Stimulated activated CD8-positive, alpha-beta memory T cell treated with anti-CD3 and anti-CD28 coated beads, Interleukin-7, amount 100 ng/mL, for 4 hours (primary cell): ENCODE measurements around the gene SLFN5.
"Not testable (repeated sequence)": the region's sequence is repeated elsewhere in the genome, so short reads cannot be mapped to it uniquely, and the experiment has no call there.

ENCODE experiments used
- DNase-seq, 2 donors: peaks; one replicate each; pipeline ENCODE4 v3.0.0-alpha.2; 2020; ENCODE audit warnings: low read depth in 2 of 2

SLFN5 gene

DNA sequence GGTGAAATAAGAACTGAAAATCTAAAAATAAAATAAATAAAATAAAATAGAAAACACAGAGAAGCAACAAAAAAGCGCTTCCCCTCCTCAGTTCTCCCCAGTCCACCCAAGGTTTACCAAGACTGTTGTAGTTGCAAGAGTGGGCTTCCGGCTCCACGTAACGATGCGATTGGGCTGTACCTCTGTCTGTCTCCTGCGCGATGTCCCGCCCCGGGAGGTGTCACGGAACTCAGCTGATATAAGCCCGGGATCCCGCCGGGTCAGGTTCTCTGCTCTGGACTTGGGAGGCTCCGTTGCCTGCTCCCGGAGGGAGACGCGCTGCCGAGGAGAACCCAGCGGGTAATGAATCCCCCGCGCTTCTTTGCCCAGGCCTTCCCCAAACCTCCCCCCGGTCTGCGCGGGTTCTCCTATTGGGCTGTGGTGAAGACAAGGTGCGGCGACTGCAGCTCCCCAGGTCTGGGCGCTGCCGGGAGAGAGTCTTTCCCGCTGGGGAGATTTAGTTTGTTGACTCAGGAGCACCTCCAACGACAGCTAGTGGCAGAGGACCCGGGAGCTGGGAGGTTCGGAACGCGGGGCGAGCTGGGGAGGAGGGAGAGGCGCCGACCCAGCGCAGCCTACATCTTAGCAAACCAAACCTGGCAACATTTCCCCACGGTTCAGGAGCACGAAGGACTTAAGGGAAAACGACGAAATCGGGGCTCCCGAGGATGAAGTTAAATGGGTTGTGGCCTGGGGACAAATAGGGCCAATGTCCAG, at the start of gene SLFN5:
Gene SLFN5 (plus strand): TSS at position 268 of the 756 bp plus-strand sequence. CDS start 15,619 bp downstream, outside the sequence.
- DNase-seq: peak; percentile 85 to 90

DNA sequence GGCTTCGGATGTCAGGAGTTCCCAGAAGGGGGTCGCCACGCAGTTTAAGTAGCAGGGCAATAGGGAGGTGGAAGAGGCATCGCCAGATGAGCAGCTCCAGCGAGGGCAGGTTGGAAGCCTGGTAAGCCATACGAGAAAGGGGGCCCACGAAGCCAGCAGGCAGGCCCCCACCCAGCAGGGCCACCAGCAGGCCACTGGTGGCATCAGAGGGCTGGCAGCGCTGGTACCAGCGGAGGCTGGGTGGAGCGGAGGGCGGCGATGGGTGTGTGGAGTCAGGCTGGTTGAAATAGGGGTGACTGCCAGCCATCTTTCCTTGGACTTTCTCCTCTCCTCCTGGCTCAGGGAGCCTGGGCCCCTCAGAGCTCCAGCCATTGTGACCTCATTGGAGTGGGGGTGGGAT, 48.9 kb upstream of the SLFN5 start, which contains the start of gene SLC35G3:
Gene SLC35G3 (minus strand): TSS at position 393 of the 400 bp plus-strand sequence. CDS start 86 bp downstream, at position 307.
- not testable (repeated sequence) for DNase-seq

DNA sequence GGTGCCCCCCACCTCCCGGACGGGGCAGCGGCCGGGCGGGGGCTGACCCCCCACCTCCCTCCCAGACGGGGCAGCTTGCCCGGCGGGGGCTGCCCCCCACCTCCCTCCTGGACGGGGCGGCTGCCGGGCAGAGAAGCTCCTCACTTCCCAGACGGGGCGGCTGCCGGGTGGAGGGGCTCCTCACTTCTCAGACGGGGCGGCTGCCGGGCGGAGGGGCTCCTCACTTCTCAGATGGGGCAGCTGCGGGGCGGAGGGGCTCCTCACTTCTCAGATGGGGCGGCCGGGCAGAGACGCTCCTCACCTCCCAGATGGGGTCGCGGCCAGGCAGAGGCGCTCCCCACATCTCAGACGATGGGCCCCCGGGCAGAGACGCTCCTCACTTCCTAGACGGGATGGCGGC, 47.8 kb upstream of the SLFN5 start:
- DNase-seq: not testable (repeated sequence)

DNA sequence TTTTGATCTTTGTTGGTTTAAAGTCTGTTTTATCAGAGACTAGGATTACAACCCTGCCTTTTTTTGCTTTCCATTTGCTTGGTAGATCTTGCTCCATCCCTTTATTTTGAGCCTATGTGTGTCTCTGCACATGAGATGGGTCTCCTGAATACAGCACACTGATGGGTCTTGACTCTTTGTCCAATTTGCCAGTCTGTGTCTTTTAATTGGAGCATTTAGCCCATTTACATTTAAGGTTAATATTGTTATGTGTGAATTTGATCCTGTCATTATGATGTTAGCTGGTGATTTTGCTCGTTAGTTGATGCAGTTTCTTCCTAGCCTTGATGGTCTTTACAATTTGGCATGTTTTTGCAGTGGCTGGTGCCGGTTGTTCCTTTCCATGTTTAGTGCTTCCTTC, 40.3 kb upstream of the SLFN5 start:
- not testable (repeated sequence) for DNase-seq

DNA sequence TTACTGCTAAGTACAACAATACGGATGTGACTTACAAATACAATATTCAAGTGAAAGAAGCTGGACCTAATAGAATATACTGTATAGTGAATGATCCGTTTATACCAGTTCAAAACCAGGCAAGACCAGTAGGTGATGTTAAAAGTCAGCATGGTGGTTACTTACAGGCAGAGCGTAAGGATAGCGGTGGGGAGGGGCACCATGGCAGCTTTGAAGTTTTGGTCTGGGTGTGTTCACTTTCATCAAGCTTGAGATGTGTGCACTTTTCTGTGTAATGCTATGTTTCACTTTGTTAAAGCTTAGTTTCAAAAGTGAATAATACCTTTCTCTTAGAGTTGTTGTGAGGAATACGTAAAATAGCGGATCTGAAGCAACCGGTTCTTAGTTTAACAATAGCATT, 32.1 kb upstream of the SLFN5 start:
- DNase-seq: no peak

DNA sequence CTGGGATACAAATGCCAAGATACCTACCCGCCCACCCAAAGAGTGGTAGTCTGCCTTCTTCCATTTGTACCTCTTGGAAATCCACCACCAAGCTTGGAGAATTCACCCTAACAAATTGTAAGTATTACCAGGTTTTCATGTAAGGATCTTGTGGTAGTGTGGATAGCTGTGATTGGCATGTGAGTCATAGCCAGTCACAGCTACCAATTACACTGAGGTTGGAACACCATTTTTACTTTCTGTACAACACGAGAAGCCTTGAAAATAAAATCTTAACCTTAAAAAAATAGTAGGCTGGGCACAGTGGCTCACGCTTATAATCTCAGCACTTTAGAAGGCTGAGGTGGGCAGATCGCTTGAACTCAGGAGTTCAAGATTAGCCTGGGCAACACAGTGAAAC, 30.2 kb upstream of the SLFN5 start:
- DNase-seq: no peak

DNA sequence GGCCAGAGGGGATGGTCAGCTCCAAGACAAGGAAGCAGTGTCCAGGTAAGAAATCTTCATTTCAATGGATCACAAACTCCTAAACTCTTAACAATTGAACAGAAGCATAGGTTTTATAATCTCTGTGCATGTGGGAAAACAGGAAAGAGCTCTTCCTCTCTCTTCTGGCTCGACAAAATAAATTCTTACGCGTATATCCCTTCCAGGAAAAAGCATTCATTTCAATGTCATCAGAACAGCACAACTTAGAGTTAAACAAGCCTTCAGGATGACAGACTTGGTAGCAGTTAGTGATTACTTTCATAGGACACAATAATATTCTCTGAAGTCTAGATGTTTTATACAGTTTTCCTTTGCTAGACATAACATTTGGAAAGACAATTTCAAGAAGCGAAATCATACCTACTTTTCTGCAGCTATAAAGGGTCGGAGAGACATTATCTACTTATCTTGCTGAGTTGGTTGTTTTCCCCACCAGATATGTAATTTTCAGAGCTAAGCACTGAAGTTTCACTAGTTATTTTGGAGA, 29.4 kb upstream of the SLFN5 start:
- no peak for DNase-seq

DNA sequence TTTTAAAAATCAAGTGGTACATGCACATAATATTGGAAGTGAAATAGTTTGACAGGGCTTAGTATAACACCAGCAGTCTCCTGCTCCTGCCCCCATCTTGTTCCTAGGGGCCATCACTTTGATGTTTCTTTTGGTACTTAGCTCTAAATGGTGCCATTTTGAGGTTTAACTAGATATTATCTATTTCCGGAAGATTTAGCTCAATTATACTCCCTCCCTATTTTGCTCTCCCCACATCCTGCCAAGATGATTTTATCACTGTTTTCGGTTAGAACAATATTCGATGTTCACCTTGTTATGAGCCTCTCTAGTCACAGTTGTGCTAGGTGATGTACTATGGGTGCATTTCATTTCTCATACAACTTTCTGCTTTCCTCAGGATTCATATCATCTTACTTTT, 28.7 kb upstream of the SLFN5 start:
- peak in 1 of 2 donors; percentile 17 for DNase-seq

DNA sequence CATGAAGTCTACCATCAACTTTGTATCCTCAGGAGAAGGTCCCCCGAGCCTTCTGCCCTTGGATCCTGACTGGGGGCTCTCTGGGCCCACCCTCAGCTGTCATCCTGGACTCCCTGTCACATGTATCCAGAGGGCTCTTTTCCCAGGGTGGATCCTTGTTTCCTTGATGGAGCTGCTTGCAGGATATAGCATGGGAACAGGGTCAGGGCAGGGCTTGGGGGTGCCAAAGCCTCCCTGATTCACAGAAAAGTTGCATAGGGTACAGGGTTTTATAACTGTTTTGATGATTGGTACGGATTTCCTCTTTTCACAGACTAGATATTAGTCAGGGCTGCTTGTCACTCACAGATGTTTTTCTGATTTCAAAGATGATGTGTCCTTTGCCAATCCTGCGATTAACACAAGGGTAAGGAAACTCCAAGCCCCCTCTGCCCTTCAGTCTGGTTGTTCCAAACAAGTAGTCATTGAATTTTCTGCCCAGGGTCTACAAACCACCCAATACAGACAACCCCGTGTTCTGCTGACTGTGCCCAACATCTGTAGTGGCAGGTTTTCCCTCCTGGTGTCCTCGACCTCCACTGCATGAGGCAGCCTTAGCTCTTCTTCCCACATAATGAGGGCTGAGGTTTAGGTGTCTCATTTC, 28.1 kb upstream of the SLFN5 start:
- no peak for DNase-seq

DNA sequence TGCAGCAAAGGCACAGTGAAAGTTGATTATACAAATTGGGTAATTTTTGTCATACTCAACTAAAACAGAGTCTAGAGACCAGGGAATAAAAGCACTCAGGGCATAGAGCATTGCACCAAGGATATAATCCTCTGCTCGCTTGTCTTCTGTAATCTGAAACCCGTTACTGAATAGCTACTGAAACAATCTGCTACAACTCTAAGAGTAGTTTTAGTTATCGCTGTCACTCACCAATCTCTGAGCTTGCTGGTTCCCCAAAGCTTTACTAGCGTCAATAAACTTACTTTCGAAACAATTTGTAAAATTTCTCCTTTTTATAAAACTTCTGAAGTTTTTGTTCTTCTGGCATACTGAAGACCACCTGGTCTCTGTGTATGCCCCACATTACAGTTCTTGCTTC, 25.8 kb upstream of the SLFN5 start:
- no peak for DNase-seq

DNA sequence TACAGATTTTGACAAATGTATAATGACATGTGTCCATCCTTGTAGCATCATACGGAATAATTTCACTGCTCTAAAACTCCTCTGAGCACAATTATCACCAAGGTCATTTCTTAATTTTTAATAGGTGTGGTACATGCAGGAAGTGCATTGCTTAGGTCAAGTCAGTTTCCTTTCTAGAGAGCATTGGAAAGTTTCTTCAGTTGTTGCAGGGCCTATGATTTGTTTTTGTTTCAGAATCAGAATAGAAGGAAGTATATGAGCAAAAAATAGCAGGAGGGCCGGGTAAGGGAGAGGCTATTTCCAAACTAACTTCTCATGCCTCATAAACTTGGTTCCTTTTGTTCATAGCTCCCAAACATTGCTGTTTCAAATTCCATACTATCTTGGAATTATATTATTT, 24.0 kb upstream of the SLFN5 start:
- DNase-seq: no peak

DNA sequence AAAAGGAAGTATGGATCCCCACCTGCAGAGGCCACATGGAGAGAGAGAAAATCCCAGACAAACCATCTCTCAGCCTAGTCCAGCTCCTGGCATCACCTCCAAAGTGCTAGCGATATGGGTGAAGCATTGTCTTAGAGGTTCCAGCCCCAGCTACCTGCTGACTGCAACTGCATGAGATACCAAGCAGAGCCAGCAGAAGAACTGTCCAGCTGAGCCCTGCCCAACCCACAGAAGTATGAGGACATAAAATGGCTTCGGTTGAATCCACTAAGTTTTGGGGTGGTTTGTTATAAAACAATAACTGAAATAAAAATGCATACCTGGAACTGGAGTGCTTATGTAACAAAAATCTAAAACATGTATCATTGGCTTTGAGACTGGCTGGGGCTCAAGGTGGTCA, 20.4 kb upstream of the SLFN5 start:
- no peak for DNase-seq

DNA sequence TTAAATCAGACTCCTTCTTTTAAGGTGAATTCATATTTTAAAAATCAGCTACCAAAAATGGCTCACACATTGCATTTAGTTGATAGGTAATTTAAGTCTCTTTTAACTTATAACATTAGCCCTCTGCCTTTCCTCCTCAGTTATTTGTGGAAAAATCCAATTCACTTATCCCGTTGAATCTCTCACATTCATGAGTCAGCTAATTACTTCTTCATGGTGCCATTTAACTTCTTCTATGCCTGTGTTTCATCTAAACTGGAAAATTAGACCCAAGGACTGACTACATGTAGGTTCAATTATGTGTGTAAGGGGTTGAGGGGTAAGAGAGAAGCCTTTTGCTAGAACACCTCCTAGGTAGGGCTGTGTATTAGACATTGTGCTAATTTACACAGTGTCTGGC, 18.4 kb upstream of the SLFN5 start:
- DNase-seq: no peak

DNA sequence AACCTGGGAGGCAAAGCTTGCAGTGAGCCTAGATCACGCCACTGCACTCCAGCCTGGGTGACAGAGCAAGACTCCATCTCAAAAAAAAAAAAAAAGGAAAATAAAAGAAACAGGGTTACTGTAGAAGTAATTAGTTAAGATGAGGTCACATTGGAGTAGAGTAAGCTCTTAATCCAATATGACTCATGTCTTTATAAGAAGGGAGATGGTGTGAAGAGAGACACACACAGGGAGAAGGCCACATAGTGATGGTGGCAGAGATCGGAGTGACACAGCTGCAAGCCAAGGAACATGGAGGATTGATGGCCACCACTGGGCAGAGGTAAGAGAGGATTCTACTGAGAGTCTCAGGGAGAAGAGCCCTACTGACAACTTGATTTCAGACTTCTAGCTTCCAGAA, 15.3 kb upstream of the SLFN5 start:
- DNase-seq: no peak

DNA sequence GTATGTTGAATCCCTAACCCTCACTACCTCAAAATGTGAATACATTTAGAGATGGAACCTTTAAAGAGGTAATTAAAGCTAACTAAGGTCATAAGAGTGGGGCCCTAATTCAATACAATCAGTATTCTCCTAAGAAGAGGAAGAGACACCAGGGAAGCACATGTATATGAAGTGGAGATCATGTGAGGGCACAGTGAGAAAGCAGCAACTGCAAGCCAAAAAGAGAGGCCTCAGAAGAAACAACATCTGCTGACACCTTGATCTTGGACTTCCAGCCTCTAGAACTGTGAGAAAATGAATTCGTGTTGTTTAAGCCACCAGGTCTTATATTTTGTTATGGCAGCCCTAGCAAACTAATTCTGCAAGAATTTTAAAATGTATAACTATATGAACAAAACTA, 13.2 kb upstream of the SLFN5 start:
- DNase-seq: no peak

DNA sequence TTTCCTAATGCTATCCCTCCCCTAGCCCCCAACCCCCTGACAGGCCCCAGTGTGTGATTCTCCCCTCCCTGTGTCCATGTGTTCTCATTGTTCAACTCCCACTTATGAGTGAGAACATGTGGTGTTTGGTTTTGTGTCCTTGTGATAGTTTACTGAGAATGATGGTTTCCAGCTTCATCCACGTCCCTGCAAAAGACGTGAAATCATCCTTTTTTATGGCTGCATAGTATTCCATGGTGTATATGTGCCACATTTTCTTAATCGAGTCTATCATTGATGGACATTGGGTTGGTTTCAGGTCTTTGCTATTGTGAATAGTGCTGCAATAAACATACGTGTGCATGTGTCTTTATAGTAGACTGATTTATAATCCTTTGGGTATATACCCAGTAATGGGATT, 8.6 kb upstream of the SLFN5 start:
- not testable (repeated sequence) for DNase-seq

DNA sequence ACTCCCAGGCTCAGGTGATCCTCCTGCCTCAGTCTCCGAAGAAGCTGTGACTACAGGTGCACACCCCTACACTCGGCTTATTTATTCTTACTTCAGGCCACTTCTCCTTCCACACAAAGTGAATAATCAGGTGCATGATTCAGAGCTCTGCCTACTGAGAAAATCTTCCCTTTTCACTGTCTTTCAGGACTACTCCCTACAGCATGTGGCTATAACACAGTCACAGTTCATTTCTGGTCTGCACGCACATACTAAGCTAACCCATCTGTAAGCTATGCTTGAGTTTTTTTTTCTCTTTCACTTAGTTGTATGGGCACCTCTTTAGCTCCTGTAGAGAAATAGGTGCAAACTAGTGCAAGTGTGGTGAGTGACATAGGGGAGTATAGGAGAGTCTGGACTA, 7.6 kb upstream of the SLFN5 start:
- no peak for DNase-seq

DNA sequence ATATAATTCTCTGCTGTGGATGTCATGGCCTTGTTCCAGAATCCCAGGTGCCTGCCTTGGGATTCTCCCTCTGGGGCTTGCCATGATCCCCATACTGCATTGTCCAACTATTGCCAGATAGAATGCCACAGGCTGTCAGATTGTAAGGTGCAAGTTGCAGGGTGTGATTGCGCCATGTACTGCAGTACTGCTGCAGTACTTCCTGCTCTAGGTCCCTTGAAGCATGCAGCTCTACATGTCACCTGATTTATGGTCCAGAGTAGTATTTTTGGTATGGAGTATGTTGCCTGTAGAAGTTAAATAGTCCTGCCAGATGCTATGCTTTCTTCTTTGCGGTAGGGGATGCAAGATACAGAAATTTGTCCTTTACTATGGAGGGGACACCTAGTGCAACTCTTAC, 7.0 kb upstream of the SLFN5 start:
- no peak for DNase-seq

DNA sequence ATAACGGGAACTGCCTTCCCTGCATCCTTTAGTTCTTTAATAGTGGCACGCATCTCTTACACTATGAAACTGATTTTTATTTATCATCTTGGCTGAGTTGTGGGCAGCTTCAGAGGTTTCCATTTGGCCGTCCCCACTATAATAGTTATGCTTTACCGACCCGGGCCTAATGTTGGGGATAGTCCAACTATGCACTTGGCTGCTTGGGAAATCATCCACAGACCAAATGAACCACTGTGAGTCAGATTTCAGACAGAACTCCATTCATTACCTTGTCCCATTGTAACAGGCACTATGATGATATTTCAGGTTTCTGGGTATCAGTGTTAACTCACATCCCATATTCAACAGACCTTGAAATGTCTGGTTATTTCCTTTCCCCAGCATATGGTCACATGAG, 6.1 kb upstream of the SLFN5 start:
- DNase-seq: no peak

DNA sequence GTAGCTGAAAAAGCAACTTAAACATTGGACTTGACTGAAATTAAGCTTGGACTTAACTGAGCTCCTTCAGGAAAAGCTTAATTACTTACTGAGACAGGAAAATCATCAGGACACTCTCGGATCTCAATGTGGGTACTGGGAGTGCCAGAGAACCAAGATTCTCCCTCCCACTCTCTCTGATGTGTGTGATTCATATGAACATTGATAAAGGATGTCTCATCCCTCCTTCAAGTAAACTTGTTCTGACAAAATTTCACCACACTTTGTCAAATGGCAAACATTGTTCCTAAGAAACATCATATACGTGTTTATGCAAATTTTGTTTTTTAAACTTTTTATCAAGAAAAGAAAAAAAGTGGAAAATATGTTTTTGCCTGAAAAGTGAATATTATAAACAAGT, 4.1 kb upstream of the SLFN5 start:
- no peak for DNase-seq

DNA sequence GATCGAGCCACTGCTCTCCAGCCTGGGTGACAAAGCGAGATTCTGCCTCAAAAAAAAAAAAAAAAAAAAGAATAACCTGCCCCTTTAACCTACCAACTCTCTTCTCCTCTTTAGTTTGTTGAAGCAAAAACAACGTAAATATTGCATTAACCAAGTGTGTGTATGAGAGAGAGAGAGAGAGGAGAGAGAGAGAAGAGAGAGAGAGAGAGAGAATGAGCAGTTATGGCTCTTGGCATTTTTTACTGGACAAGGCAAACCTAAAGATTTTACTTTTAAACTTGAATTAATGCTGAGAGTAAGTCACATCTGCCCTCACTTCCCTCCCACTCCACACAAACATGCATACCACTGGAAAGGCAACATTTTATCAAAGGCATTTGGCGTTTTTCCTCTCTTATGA, 3.0 kb upstream of the SLFN5 start:
- DNase-seq: no peak

DNA sequence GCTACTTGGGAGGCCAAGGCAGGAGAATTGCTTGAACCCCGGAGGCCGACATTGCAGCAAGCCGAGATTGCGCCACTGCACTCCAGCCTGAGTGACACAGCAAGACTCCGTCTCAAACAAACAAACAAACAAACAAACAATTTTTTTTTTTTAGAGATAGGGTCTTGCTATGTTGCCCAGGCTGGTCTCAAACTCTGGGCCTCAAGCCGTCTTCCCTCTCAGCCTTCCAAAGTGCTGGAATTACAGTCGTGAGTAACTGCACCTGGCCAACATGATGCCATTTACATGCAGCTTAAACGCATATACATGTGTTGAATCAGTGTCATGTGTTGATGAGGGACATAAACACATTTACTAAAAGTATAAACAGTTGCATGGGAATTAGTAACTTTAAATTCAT, 2.0 kb upstream of the SLFN5 start:
- no peak for DNase-seq

DNA sequence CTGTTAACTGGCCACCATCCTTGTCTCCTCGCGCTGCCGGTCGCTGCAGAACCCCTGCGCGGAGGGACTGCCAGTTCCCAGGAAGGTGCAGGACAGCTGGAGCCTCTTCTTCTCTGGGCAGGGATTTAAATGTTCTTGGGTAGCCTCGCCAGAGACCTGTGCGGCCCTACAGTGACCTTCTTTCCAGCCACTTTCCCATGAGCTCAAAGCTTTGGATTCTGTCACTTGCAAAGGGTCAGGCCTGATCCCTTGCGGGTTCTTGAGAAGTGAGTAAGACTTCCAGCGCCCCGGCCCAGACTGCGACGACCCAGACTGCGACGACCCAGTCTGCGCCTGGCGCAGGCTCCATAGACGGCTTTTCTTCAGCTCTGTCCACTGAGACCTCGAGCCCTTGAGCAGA, 1.4 kb upstream of the SLFN5 start:
- peak in 1 of 2 donors; percentile 30 for DNase-seq
